22Rv1 (cell line): ENCODE results near the gene ATXN7L3.
A peak's percentile ranks its signal among the peaks of the same experiment; 100 is the strongest.

Source experiments
- H3K27ac ChIP-seq: fragments of 450-650 bp; 2 replicates; pipeline ENCODE4 v1.5.1; 2017
- ZFX ChIP-seq: fragments of 450-650 bp; IDR thresholded peaks from 2 replicates; pipeline ENCODE4 v1.6.1; 2017; ENCODE audit warnings: antibody characterized with exemption, borderline replicate concordance
- TF ChIP-seq, protein P1 (sequence below): fragments of 450-650 bp; IDR thresholded peaks from 2 replicates; pipeline ENCODE4 v1.5.1; 2017; ENCODE audit warnings: mild to moderate bottlenecking

The ATXN7L3 gene

DNA sequence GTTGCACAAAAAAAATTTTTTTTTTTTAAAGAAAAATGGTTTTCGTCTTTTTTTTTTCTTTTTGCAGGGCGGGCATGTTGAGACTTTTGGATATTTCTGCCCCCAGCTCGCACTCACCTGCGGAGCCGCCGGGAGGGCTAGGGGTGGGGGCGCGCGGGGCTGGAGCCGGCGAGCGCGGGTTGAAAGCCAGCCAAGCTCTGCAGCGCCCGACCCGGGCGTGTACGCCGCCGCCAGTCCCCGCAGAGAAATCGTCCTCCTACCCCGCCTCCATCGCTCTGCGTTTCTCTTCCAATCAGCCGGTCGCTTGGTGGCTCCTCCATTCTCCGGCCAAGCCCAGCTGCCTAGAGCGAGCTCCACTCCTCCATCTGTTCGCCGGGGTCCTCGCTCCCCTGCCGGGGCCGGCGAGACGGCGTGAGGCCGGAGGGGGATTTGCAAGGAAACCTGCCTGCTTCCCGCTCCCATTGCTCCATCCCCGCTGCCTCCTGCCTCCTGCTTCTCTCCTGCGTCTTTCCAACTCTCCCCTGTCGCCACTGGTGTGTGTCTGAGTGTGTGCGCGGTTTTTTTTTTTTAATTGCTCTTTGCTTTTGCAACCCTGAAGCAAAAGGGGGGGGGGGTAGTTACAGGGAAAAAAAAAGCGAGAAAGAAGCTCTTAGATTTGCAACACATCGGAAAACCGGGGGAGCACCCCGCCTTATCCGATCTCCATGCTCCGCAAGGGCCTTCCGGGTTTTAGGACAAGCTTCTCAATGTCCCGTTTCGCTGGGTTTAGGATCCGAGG lies 21.6 kb upstream of the ATXN7L3 start:
- H3K27ac ChIP-seq: peak overlapping the region; percentile 100
- TF ChIP-seq ZFX: no peak
- TF ChIP-seq, protein P1, sequence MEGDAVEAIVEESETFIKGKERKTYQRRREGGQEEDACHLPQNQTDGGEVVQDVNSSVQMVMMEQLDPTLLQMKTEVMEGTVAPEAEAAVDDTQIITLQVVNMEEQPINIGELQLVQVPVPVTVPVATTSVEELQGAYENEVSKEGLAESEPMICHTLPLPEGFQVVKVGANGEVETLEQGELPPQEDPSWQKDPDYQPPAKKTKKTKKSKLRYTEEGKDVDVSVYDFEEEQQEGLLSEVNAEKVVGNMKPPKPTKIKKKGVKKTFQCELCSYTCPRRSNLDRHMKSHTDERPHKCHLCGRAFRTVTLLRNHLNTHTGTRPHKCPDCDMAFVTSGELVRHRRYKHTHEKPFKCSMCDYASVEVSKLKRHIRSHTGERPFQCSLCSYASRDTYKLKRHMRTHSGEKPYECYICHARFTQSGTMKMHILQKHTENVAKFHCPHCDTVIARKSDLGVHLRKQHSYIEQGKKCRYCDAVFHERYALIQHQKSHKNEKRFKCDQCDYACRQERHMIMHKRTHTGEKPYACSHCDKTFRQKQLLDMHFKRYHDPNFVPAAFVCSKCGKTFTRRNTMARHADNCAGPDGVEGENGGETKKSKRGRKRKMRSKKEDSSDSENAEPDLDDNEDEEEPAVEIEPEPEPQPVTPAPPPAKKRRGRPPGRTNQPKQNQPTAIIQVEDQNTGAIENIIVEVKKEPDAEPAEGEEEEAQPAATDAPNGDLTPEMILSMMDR: no peak; the same call in 1 of the 2 replicates

DNA sequence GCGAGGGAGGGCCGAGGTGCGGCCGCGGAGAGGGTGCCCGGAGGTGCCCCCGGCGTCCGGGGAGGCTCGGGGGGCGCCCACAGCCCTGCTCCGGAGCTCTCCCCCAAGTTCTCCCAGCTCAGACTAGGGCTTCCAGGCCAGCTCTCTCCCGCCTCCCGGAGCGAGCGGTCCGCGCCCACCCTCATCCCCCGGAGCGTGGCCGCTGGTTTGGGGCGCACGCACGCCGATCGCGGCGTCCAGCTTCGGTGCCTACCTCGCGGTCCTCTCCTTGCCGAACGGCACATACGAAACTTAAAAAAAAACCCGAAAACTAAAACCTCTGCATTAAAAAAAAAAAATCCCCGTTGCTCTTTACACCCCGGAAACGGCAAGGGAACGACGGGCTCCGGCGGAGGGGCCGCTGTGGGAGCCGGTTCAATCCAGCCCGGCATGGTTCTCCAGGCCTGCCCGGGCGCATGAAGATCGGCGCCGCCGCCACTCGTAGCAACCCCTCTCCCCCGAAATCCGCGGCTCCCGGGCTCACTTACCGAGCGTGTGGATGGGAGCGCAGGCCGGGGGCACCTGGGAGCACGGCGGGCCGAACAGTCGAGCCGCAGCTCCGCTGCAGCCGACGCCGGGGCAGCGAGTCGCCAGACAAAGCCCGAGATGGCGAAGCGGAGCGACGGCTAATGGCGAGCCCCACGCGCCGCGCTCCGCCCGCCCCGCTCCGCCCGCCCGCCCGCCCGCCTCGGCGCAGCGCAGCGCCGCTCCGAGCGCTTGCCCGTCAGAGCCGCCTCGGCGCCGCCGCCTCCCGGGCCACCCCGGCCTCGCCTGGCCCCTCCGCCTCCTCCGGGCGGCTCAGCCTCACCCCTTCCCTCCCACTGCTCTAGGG lies 20.8 kb upstream of the ATXN7L3 start:
- H3K27ac ChIP-seq: peak overlapping the region; percentile 100
- TF ChIP-seq, protein P1: no peak
- no peak for TF ChIP-seq ZFX

DNA sequence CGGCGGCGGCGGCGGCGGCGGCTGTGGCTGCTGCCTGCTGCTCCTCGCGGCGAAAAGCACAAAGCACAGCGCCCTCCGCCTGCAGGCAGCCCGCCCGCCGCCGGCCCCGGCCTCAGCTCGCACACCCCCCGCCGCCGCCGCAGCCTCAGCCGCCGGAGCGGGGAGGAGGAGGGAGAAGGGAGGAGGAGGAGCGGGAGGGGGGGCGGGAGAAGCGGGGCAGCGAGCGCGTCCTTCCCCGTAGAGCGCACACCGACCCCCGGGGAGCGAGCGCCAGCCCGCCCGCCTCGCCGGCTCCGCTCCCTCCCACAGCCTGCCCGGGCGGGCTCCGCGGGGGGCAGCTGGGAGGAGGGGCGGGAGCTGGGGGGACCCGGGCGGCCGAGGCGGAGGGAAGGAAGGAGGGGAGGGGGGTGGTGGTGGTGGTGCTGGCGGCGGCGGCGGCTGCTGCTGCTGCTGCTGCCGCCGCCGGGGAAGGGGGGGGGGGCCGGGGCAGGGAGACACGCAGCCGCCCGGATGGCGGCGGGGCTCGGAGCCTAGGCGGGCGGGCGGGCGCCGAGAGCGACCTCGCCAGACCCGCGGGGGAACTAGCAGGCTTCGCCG lies 20.0 kb upstream of the ATXN7L3 start, which contains the start of gene UBTF:
Gene UBTF (minus strand): TSS at position 60 of the 597 bp plus-strand sequence. CDS start 1,446 bp downstream, outside the sequence.
- TF ChIP-seq, protein P1: no peak
- no peak for TF ChIP-seq ZFX
- peak within 1 kb of the TSS; percentile 100 for H3K27ac ChIP-seq

GRCh38 chr17:44219108-44219615 lies 19.5 kb upstream of the ATXN7L3 start:
- TF ChIP-seq, protein P1: peak; percentile 30; the same call in 1 of the 2 replicates
- TF ChIP-seq ZFX: no peak
- H3K27ac ChIP-seq: peak overlapping the region; percentile 100

DNA sequence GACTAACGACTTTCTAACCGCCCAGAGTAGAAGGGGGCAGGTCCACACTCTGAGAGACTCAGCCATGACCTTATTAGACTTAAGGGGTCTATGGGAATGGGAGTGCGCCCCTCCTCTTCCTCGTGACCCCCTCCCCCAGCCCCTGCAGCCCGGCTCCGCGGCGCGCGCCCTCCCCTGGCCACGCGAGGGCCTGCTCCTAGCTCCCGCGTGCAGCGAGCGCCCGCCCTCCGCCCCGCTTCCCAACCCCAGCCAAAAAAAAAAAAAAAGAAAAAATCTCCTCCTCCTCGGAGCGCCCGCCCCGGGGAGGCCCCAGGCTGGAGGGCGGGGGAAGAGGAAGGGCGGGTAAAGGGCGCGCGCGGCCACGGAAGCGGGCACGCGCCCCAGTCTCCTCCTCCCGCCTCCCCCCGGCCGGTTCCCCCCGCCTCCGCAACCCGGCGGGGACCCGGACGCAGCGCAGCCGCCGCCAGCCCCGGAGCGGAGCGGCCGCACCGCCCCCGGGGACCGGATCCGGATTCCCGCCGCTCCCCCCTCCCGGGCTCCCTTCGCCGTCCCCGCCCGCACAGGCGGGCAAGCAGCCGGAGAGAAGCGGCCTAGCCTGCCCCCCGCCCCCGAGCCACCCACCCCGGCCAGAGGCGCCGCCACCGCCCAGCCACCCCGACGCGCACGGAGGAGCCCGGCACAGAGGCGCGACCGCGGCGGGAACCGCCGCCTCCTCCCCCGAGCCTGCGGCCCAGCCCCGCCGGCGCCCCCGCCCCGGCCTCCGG lies 18.8 kb upstream of the ATXN7L3 start:
- TF ChIP-seq, protein P1: peak; percentile 89
- no peak for TF ChIP-seq ZFX
- peak overlapping the region; percentile 100 for H3K27ac ChIP-seq

- TF ChIP-seq, protein P1: no peak
- TF ChIP-seq ZFX: no peak
- H3K27ac ChIP-seq: peak overlapping the region; percentile 100
Measured at GRCh38 chr17:44217738-44218343, 18.2 kb upstream of the ATXN7L3 start.
